K562 (cell line): Measurements from ENCODE around the gene CAMK2B. TPM values are rescaled to one million over a fixed set of nuclear protein-coding genes. Genes with fewer than 3 reads are reported as not detected.
A peak's percentile ranks its signal among the peaks of the same experiment; 100 is the strongest.

Experiments used
- ATAC-seq: fragments of 200-7000 bp; cut with Tn5 transposase; 3 replicates; pipeline ENCODE4 v1.9.1; 2020; ENCODE audit warnings: moderate library complexity
- BruUV-seq: library from RNA; stranded (reverse); fragments of 400-500 nt; replicated peaks from 2 replicates; lab custom pipeline; 2021; lab: Mats Ljungman, UMichigan
- CTCF ChIA-PET: fragments of 300-600 bp; formaldehyde crosslinking; extraction: SDS; loops from one replicate; lab custom pipeline; 2021; ENCODE audit warnings: low intra/inter-chr PET ratio; lab: Yijun Ruan, JAX
- POLR2A ChIA-PET: fragments of 300-600, 350-650 bp; sonication (Branson Sonifier 250); formaldehyde crosslinking; extraction: SDS; loops from one replicate; lab custom pipeline; 2021; ENCODE audit warnings: antibody characterized with exemption, inconsistent platforms; lab: Yijun Ruan, JAX
- DNase-seq, 4 experiments: peaks; one replicate each; pipeline versions ENCODE4 v3.0.0 to v3.0.0-alpha.2; 2011 to 2018; ENCODE audit warnings: low spot score in 3 of 4, mixed read lengths in 3 of 4; ENCODE audit errors: extremely low read depth in 1 of 4
- FAIRE-seq: peaks from 2 replicates; lab custom pipeline; 2011; peaks lifted over from hg19 to GRCh38; lab: Jason Lieb, UNC
- H2AFZ ChIP-seq: 2 replicates; pipeline ENCODE4 v1.6.0; 2011; ENCODE audit warnings: low read depth, low read length, control low read depth, inconsistent platforms
- H3K27ac ChIP-seq: fragments of 200-600 bp; 3 replicates; pipeline ENCODE4 v1.8.0; 2011; ENCODE audit warnings: low read depth, mild to moderate bottlenecking, control low read depth, inconsistent platforms, low read length, moderate library complexity, mixed read lengths; ENCODE audit errors: extremely low read depth
- H3K27me3 ChIP-seq, 2 experiments: fragments of 300-600 bp in 1 of 2; 2 replicates in 1 of 2; 3 replicates in 1 of 2; pipeline versions ENCODE4 v1.6.0 to v1.8.0; 2011; ENCODE audit warnings: inconsistent platforms in 2 of 2, low read length in 2 of 2, mild to moderate bottlenecking in 1 of 2, mixed read lengths in 1 of 2, moderate library complexity in 1 of 2; ENCODE audit not compliant: control insufficient read depth in 2 of 2, insufficient read depth in 2 of 2
- H3K36me3 ChIP-seq: fragments of 300-600 bp; 3 replicates; pipeline ENCODE4 v1.8.0; 2011; ENCODE audit warnings: mild to moderate bottlenecking, low read length, inconsistent platforms; ENCODE audit not compliant: control insufficient read depth, insufficient read depth
- H3K4me1 ChIP-seq, 2 experiments: fragments of 200-600 bp in 1 of 2; replicated peaks in 1 of 2; 2 replicates in 1 of 2; 3 replicates in 1 of 2; pipeline versions ENCODE4 v1.5.1 to v1.8.0; 2011; ENCODE audit warnings: inconsistent platforms in 2 of 2, low read length in 2 of 2, mild to moderate bottlenecking in 1 of 2, mixed read lengths in 1 of 2, moderate library complexity in 1 of 2; ENCODE audit not compliant: control insufficient read depth in 2 of 2, insufficient read depth in 2 of 2
- H3K4me2 ChIP-seq: 2 replicates; pipeline ENCODE4 v1.6.1; 2011; ENCODE audit warnings: low read length, control low read depth, inconsistent platforms, mixed read lengths; ENCODE audit not compliant: insufficient read depth
- H3K4me3 ChIP-seq: fragments of 200-600 bp; sonication (generic), shearing (Covaris generic); 2 replicates; pipeline ENCODE4 v1.5.1; 2016; ENCODE audit warnings: control low read depth, inconsistent platforms
- H3K79me2 ChIP-seq: fragments of 200-600 bp; 3 replicates; pipeline ENCODE4 v1.8.0; 2011; ENCODE audit warnings: low read length, inconsistent platforms; ENCODE audit not compliant: control insufficient read depth, insufficient read depth
- H3K9ac ChIP-seq, 2 experiments: 2 replicates each; pipeline versions ENCODE4 v1.6.0 to v1.6.1; 2011; ENCODE audit warnings: low read depth in 2 of 2, low read length in 2 of 2, control low read depth in 1 of 2, inconsistent platforms in 1 of 2, mild to moderate bottlenecking in 1 of 2, mixed read lengths in 1 of 2; ENCODE audit not compliant: insufficient read depth in 1 of 2
- H3K9me1 ChIP-seq: one replicate; pipeline ENCODE4 v1.6.0; 2011; ENCODE audit warnings: inconsistent platforms, mild to moderate bottlenecking, low read length, moderate library complexity; ENCODE audit not compliant: control insufficient read depth, insufficient read depth
- H3K9me3 ChIP-seq: replicated peaks from 2 replicates; pipeline ENCODE4 v1.5.1; 2011; ENCODE audit warnings: low read depth, low read length, inconsistent platforms; ENCODE audit not compliant: control insufficient read depth, insufficient read depth
- H4K20me1 ChIP-seq: replicated peaks from 2 replicates; pipeline ENCODE4 v1.6.1; 2011; ENCODE audit warnings: low read length, inconsistent platforms, mixed read lengths; ENCODE audit not compliant: control insufficient read depth, insufficient read depth
- CBX5 ChIP-seq: IDR thresholded peaks from 2 replicates; pipeline ENCODE4 v1.6.1; 2014; ENCODE audit warnings: low read depth, borderline replicate concordance
- CEBPB ChIP-seq: fragments of 450-650 bp; IDR thresholded peaks from 2 replicates; pipeline ENCODE4 v1.6.1; 2016; ENCODE audit warnings: missing genetic modification characterization, missing compliant biosample characterization
- FIP1L1 ChIP-seq: fragments of 200-400 bp; formaldehyde crosslinking; IDR thresholded peaks from 2 replicates; pipeline ENCODE4 v1.6.1; 2018; ENCODE audit warnings: mild to moderate bottlenecking, low read depth, low read length; ENCODE audit not compliant: poor library complexity, severe bottlenecking
- SUPT5H ChIP-seq: fragments of 450-650 bp; IDR thresholded peaks from 2 replicates; pipeline ENCODE4 v1.6.1; 2016
- U2AF1 ChIP-seq: fragments of 200-400 bp; formaldehyde crosslinking; optimal IDR thresholded peaks from 2 replicates; pipeline ENCODE3; 2017; ENCODE audit warnings: mild to moderate bottlenecking, low read depth, low read length, moderate library complexity
- ZBTB17 ChIP-seq: fragments of 450-650 bp; formaldehyde crosslinking; IDR thresholded peaks from 2 replicates; pipeline ENCODE4 v1.4.0; 2020; ENCODE audit warnings: mild to moderate bottlenecking
- ZC3H4 ChIP-seq: sonication (generic); formaldehyde crosslinking; IDR thresholded peaks from 2 replicates; pipeline ENCODE4 v1.9.0; 2021; ENCODE audit warnings: missing genetic modification reagents, borderline replicate concordance
- ZNF347 ChIP-seq: fragments of 450-650 bp; formaldehyde crosslinking; IDR thresholded peaks from 2 replicates; pipeline ENCODE4 v1.4.0; 2020; ENCODE audit warnings: low read depth, mild to moderate bottlenecking, moderate library complexity
- ZNF408 ChIP-seq: fragments of 250-450 bp; sonication (Bioruptor Pico); IDR thresholded peaks from 2 replicates; pipeline ENCODE4 v1.4.0; 2020; ENCODE audit warnings: low read depth, mild to moderate bottlenecking, moderate library complexity
- ZNF644 ChIP-seq: fragments of 200-800 bp; sonication (Bioruptor generic); IDR thresholded peaks from 2 replicates; pipeline ENCODE4 v1.6.1; 2016; ENCODE audit warnings: low read depth, missing genetic modification characterization, missing compliant biosample characterization
- WGBS: fragments of 100-300 bp; shearing (Covaris generic); methylation state at CpG from one replicate; pipeline ENCODE4 v1.1.6; 2016; ENCODE audit warnings: low coverage, mixed read lengths; ENCODE audit not compliant: insufficient coverage; ENCODE audit errors: missing lambda C conversion rate; 5-methylcytosine and 5-hydroxymethylcytosine counted together
- in situ Hi-C: fragments of 300-500 bp; cut with MboI; formaldehyde crosslinking; loops from 4 replicates; pipeline ENCODE4 v1.15.0; 2018; ENCODE audit warnings: inconsistent platforms, mixed read lengths
- intact Hi-C: fragments of 100-400 bp; cut with micrococcal nuclease; formaldehyde crosslinking; loops from 2 replicates; pipeline ENCODE4 v1.14.2; 2022
- polyA plus RNA-seq, 8 experiments: library from polyadenylated mRNA; depleted of rRNA in 4 of 8; stranded (reverse) in 5 of 8; unstranded in 3 of 8; fragments of >200 nt; fragmentation: Nextera tagmentation in 2 of 8; fragmentation: Illumina TruSeq in 1 of 8; extraction: Ambion mirVana in 2 of 8; extraction: Trizol in 1 of 8; gene quantifications; 2 replicates each; pipeline versions ENCODE4 v1.2.1 to v1.2.3, GENCODE V29; 2011 to 2014; ENCODE audit warnings: inconsistent platforms in 1 of 8, missing spikeins in 1 of 8
- total RNA-seq, 7 experiments: library from RNA; depleted of rRNA in 6 of 7; stranded (reverse); fragments of >200 nt in 6 of 7; fragmentation: Illumina TruSeq in 2 of 7; extraction: Trizol in 2 of 7; gene quantifications; 2 replicates each; pipeline versions ENCODE4 v1.2.1 to v1.2.3, GENCODE V29; 2011 to 2021; ENCODE audit warnings: low replicate concordance in 1 of 7
- TF ChIP-seq, protein P1 (sequence below): sonication (generic); formaldehyde crosslinking; IDR thresholded peaks from 2 replicates; pipeline ENCODE4 v1.8.0; 2023; ENCODE audit warnings: mild to moderate bottlenecking, missing genetic modification reagents
- TF ChIP-seq, protein P2 (sequence below): fragments of 450-650 bp; conservative IDR thresholded peaks from 2 replicates; pipeline ENCODE4 v1.6.1; 2016; ENCODE audit warnings: missing genetic modification characterization, low read depth, mild to moderate bottlenecking, control low read depth, missing compliant biosample characterization
- TF ChIP-seq, protein P3 (sequence below): fragments of 450-650 bp; IDR thresholded peaks from 2 replicates; pipeline ENCODE4 v1.6.1; 2016
- TF ChIP-seq, protein P4 (sequence below), 3 experiments: fragments of 200-800 bp in 1 of 3; sonication (Bioruptor generic) in 1 of 3; sonication (generic) in 1 of 3; formaldehyde crosslinking in 1 of 3; IDR thresholded peaks; 2 replicates each; pipeline versions ENCODE4 v1.6.1 to v1.8.0; 2016 to 2022; ENCODE audit warnings: mild to moderate bottlenecking in 2 of 3, missing compliant biosample characterization in 2 of 3, missing genetic modification characterization in 2 of 3, missing genetic modification reagents in 1 of 3

Gene CAMK2B
- total and polyA plus RNA-seq, 9 of the 15 experiments (the other 6 are each of a cell fraction or from before 2014, with no cell fraction given), result 0.04 to 0.09 (median 0.05) TPM; not detected in 4

DNA sequence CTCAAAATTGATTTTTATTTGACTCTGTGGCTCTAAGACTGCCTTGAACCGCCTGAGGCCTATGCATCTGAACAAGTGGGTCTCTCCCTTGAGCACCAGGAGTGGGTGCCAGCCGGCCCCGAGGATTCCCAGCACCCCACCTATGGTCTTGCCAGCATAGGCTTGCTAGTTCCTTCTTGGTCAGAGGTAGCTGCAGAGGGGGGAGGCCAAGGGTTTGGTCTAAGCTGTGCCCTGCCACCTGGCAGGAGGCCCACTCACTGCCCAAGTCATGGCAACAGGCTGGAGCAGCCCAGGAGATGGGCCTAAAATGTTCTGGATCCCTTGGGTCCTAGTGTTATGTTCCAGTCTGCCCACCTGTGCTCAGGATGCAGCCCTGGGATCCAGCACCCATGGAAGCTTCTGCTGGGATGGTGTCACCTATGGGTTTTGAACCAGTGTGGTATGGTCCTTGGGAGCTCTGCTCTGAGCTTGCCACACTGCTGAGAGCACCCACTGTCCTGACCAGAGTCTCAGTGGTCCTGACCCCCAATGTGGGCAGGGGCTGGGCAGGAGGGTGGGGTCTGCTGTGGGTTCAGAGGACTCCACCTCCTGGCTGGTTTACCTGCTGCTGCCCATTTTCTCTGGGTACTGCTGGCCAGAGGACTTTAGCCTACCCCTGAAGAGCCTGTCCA is 112.1 kb downstream of the CAMK2B start (continued):
- TF ChIP-seq, protein P1, sequence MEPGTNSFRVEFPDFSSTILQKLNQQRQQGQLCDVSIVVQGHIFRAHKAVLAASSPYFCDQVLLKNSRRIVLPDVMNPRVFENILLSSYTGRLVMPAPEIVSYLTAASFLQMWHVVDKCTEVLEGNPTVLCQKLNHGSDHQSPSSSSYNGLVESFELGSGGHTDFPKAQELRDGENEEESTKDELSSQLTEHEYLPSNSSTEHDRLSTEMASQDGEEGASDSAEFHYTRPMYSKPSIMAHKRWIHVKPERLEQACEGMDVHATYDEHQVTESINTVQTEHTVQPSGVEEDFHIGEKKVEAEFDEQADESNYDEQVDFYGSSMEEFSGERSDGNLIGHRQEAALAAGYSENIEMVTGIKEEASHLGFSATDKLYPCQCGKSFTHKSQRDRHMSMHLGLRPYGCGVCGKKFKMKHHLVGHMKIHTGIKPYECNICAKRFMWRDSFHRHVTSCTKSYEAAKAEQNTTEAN (CRISPR knock-in tag), result no peak
- no peak for TF ChIP-seq ZBTB17 (CRISPR knock-in tag)
- TF ChIP-seq ZNF347 (CRISPR knock-in tag), result no peak
- TF ChIP-seq ZNF644 (tag), result no peak
- TF ChIP-seq, all 486 proteins: peak for 0

DNA sequence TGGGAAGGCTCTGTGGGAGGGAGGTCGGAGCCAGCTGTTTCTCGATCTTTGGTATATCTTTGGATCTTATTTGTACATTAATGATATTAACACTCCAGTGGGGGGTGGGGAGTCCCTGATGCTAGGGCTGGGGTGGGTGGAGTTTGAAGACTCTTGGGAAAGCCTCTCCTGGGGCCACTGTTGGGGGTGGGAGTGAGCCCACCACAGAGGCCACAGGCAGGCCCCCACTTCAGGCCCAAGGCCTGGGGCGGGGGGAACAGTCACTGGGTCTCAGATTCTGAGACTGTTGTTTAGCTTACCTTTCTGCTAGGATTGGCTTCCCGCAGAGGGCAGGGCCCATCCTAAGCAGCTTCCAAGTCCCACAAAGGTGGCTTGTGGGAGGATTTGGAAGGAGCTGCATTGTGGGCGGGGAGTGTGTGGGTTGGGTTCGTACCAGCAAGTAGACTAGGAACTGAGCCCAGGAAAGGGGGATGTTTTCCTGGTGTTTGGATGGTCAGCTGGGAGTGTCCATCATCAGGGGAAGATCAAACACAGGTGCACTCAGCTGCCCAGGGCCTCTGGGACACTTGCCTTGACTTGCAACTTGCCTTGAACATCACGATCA is 112.7 kb downstream of the CAMK2B start:
- no peak overlapping the region for H3K4me3 ChIP-seq
- H2AFZ ChIP-seq, result no peak overlapping the region
- intact Hi-C loops (no loop called here), in situ Hi-C loops (no loop called here)
- H3K9me1 ChIP-seq, result peaks cover 9% of the 10 kb centered on the region
- BruUV-seq, result TSS peak; percentile 21
- no peak overlapping the region for H3K27ac ChIP-seq
- WGBS, result 83% methylated on average over 6 of the region's 7 CpGs
- H3K9me3 ChIP-seq, result no peaks in the 10 kb centered on the region
- ChIA-PET CTCF (interaction anchor here (0.6 kb wide), 1 partner anchor 1047 kb away, joined by 3 read pairs; no protein-coding TSS in a partner anchor), POLR2A (interaction anchor here (0.6 to 0.9 kb wide), 3 partner anchors 10 to 752 kb away, joined by 3 to 6 read pairs (median 4); partner anchors contain the start of gene YKT6)
- H3K4me1 ChIP-seq, result peaks cover 13 to 30% of the 10 kb centered on the region in 2 experiments; a peak in 4 of 5 replicates
- DNase-seq (no peak), FAIRE-seq (no peak), ATAC-seq (no peak)
- H3K4me2 ChIP-seq, result no peak overlapping the region
- H3K36me3 ChIP-seq, result peaks cover 54% of the 10 kb centered on the region; the same call in 2 of the 3 replicates
- no peak overlapping the region for H3K9ac ChIP-seq
- H3K79me2 ChIP-seq, result no peaks in the 10 kb centered on the region
- peaks cover 15% of the 10 kb centered on the region for H4K20me1 ChIP-seq
- H3K27me3 ChIP-seq, result no peaks in the 10 kb centered on the region
- no peak for TF ChIP-seq FIP1L1
- TF ChIP-seq, protein P2, sequence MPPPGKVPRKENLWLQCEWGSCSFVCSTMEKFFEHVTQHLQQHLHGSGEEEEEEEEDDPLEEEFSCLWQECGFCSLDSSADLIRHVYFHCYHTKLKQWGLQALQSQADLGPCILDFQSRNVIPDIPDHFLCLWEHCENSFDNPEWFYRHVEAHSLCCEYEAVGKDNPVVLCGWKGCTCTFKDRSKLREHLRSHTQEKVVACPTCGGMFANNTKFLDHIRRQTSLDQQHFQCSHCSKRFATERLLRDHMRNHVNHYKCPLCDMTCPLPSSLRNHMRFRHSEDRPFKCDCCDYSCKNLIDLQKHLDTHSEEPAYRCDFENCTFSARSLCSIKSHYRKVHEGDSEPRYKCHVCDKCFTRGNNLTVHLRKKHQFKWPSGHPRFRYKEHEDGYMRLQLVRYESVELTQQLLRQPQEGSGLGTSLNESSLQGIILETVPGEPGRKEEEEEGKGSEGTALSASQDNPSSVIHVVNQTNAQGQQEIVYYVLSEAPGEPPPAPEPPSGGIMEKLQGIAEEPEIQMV (tag), result no peak
- TF ChIP-seq U2AF1, result no peak
- no peak for TF ChIP-seq ZC3H4 (CRISPR knock-in tag)
- TF ChIP-seq, protein P3, sequence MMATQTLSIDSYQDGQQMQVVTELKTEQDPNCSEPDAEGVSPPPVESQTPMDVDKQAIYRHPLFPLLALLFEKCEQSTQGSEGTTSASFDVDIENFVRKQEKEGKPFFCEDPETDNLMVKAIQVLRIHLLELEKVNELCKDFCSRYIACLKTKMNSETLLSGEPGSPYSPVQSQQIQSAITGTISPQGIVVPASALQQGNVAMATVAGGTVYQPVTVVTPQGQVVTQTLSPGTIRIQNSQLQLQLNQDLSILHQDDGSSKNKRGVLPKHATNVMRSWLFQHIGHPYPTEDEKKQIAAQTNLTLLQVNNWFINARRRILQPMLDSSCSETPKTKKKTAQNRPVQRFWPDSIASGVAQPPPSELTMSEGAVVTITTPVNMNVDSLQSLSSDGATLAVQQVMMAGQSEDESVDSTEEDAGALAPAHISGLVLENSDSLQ, result no peak
- no peak for TF ChIP-seq CEBPB (tag)
- TF ChIP-seq SUPT5H, result no peak
- TF ChIP-seq, protein P4, sequence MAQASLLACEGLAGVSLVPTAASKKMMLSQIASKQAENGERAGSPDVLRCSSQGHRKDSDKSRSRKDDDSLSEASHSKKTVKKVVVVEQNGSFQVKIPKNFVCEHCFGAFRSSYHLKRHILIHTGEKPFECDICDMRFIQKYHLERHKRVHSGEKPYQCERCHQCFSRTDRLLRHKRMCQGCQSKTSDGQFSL (CRISPR knock-in tag; IDR thresholded peaks at IDR 0.05), result no peak
- TF ChIP-seq, protein P4 (tag; IDR thresholded peaks at IDR 0.05), result no peak
- no peak for TF ChIP-seq CBX5
- TF ChIP-seq ZNF408 (CRISPR knock-in tag), result no peak
